OCI-LY7 (cell line): ENCODE results near the gene SDCBP2. TPM values are rescaled to one million over a fixed set of nuclear protein-coding genes. Genes with fewer than 3 reads are reported as not detected.

Experiments
- BruUV-seq: library from RNA; stranded (reverse); fragments of 400-500 nt; replicated peaks from 2 replicates; lab custom pipeline; 2021; lab: Mats Ljungman, UMichigan
- CTCF ChIA-PET: fragments of 300-600 bp; sonication (Branson Sonifier 250); formaldehyde crosslinking; loops from one replicate; lab custom pipeline; 2022; ENCODE audit warnings: antibody characterized with exemption; ENCODE audit not compliant: unreplicated experiment; lab: Charles Lee
- POLR2A ChIA-PET: fragments of 300-600 bp; sonication (Branson Sonifier 250); formaldehyde crosslinking; loops from one replicate; lab custom pipeline; 2022; ENCODE audit warnings: antibody characterized with exemption; lab: Charles Lee
- DNase-seq: peaks from one replicate; pipeline ENCODE4 v3.0.0-alpha.2; 2015; ENCODE audit warnings: low spot score
- H2AFZ ChIP-seq: fragments of 200-600 bp; sonication (generic), shearing (Covaris generic); 2 replicates; pipeline ENCODE4 v1.6.1; 2014; ENCODE audit warnings: mild to moderate bottlenecking, antibody characterized with exemption, low read length, moderate library complexity
- H3K27ac ChIP-seq: fragments of 200-600 bp; sonication (generic); 2 replicates; pipeline ENCODE4 v1.5.1; 2014; ENCODE audit warnings: mixed run types, low read depth, mild to moderate bottlenecking, moderate library complexity, low read length, inconsistent platforms; ENCODE audit not compliant: poor library complexity, severe bottlenecking
- H3K36me3 ChIP-seq: fragments of 200-600 bp; sonication (generic); 2 replicates; pipeline ENCODE4 v1.6.1; 2014; ENCODE audit warnings: mild to moderate bottlenecking, antibody characterized with exemption, low read length, moderate library complexity, mixed read lengths; ENCODE audit not compliant: insufficient read depth
- H3K4me1 ChIP-seq: fragments of 200-600 bp; sonication (generic); 2 replicates; pipeline ENCODE4 v1.5.1; 2014; ENCODE audit warnings: mild to moderate bottlenecking, low read length; ENCODE audit not compliant: insufficient read depth, poor library complexity, severe bottlenecking
- H3K4me2 ChIP-seq: fragments of 200-600 bp; sonication (generic); 2 replicates; pipeline ENCODE4 v1.6.1; 2014; ENCODE audit warnings: mild to moderate bottlenecking, low read length
- H3K4me3 ChIP-seq: fragments of 200-600 bp; sonication (generic); 2 replicates; pipeline ENCODE4 v1.5.1; 2014; ENCODE audit warnings: mild to moderate bottlenecking, low read depth, low read length; ENCODE audit not compliant: poor library complexity, severe bottlenecking
- H3K79me2 ChIP-seq: fragments of 200-600 bp; sonication (generic); 2 replicates; pipeline ENCODE4 v1.6.1; 2016; ENCODE audit warnings: low read depth, mild to moderate bottlenecking, low read length, moderate library complexity, mixed read lengths; ENCODE audit not compliant: insufficient read depth
- H3K9me2 ChIP-seq: fragments of 200-600 bp; sonication (generic); 2 replicates; pipeline ENCODE4 v1.6.1; 2016; ENCODE audit warnings: mild to moderate bottlenecking, low read length, mixed read lengths; ENCODE audit not compliant: insufficient read depth
- H3K9me3 ChIP-seq: fragments of 200-600 bp; sonication (generic); 2 replicates; pipeline ENCODE4 v1.6.1; 2014; ENCODE audit warnings: mild to moderate bottlenecking, mixed run types, low read length, mixed read lengths
- H4K20me1 ChIP-seq: fragments of 200-600 bp; sonication (generic); 2 replicates; pipeline ENCODE4 v1.6.1; 2014; ENCODE audit warnings: mild to moderate bottlenecking, antibody characterized with exemption, low read length, moderate library complexity, mixed read lengths; ENCODE audit not compliant: insufficient read depth
- EZH2phosphoT487 ChIP-seq: fragments of 200-600 bp; sonication (generic); IDR thresholded peaks from 2 replicates; pipeline ENCODE4 v1.6.1; 2018; ENCODE audit warnings: low read depth, borderline replicate concordance, mild to moderate bottlenecking, mixed run types, antibody characterized with exemption, low read length, moderate library complexity, mixed read lengths
- intact Hi-C: fragments of 100-400 bp; cut with micrococcal nuclease; formaldehyde crosslinking; loops from one replicate; pipeline ENCODE4 v1.10.0; 2022; ENCODE audit not compliant: unreplicated experiment
- total RNA-seq, 2 experiments: library from RNA; depleted of rRNA in 1 of 2; stranded (reverse); fragments of >200 nt in 1 of 2; shearing (Covaris generic) in 1 of 2; gene quantifications; 2 replicates each; pipeline ENCODE4 v1.2.3, GENCODE V29; 2014 to 2022
- TF ChIP-seq, protein P1 (sequence below): fragments of 200-600 bp; sonication (generic); conservative IDR thresholded peaks from 2 replicates; pipeline ENCODE4 v1.5.1; 2014; ENCODE audit warnings: mild to moderate bottlenecking, antibody characterized with exemption, low read length, moderate library complexity, mixed read lengths

SDCBP2 gene
- total RNA-seq, 2 experiments from 2014 or later, result 1.8 to 2.6 TPM

- Histone ChIP-seq H3K27ac (no peak overlapping the region), H3K4me1 (peaks cover 4% of the 10 kb centered on the region), H2AFZ (no peak overlapping the region), H3K4me3 (no peak overlapping the region), H4K20me1 (no peaks in the 10 kb centered on the region), H3K9me2 (no peaks in the 10 kb centered on the region), H3K79me2 (no peaks in the 10 kb centered on the region), H3K36me3 (no peaks in the 10 kb centered on the region), H3K9me3 (no peaks in the 10 kb centered on the region), H3K4me2 (no peak overlapping the region)
- ChIA-PET POLR2A (interaction anchor here (0.8 to 1.0 kb wide), 2 partner anchors 105 to 148 kb away, joined by 3 to 4 read pairs; no protein-coding TSS in a partner anchor), CTCF (interaction anchor here (0.7 kb wide), 1 partner anchor 128 kb away, joined by 3 read pairs; no protein-coding TSS in a partner anchor)
- intact Hi-C loops, result loop anchor here (10.0 kb wide), 1 partner anchor 164 kb away; no protein-coding TSS in a partner anchor
- TF ChIP-seq EZH2phosphoT487, result no peak
- TF ChIP-seq, protein P1, sequence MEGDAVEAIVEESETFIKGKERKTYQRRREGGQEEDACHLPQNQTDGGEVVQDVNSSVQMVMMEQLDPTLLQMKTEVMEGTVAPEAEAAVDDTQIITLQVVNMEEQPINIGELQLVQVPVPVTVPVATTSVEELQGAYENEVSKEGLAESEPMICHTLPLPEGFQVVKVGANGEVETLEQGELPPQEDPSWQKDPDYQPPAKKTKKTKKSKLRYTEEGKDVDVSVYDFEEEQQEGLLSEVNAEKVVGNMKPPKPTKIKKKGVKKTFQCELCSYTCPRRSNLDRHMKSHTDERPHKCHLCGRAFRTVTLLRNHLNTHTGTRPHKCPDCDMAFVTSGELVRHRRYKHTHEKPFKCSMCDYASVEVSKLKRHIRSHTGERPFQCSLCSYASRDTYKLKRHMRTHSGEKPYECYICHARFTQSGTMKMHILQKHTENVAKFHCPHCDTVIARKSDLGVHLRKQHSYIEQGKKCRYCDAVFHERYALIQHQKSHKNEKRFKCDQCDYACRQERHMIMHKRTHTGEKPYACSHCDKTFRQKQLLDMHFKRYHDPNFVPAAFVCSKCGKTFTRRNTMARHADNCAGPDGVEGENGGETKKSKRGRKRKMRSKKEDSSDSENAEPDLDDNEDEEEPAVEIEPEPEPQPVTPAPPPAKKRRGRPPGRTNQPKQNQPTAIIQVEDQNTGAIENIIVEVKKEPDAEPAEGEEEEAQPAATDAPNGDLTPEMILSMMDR, result no peak
- DNase-seq, result no peak
- BruUV-seq, result no TSS peak
Observed at GRCh38 chr20:1310506-1311190, 18.3 kb downstream of the SDCBP2 start.

- intact Hi-C loops, result loop anchor here (10.0 kb wide), 1 partner anchor 165 kb away; no protein-coding TSS in a partner anchor
- no peak for DNase-seq
- no peak for TF ChIP-seq EZH2phosphoT487
- TF ChIP-seq, protein P1, result no peak
- ChIA-PET CTCF (interaction anchor here (0.7 kb wide), 1 partner anchor 129 kb away, joined by 3 read pairs; no protein-coding TSS in a partner anchor), POLR2A (interaction anchor here (0.8 to 1.0 kb wide), 2 partner anchors 105 to 147 kb away, joined by 3 to 4 read pairs; no protein-coding TSS in a partner anchor)
- H2AFZ ChIP-seq, result no peak overlapping the region
- H3K4me2 ChIP-seq, result no peak overlapping the region
- BruUV-seq, result no TSS peak
- H3K79me2 ChIP-seq, result no peaks in the 10 kb centered on the region
- H3K27ac ChIP-seq, result no peak overlapping the region
- no peaks in the 10 kb centered on the region for H3K36me3 ChIP-seq
- H3K9me3 ChIP-seq, result no peaks in the 10 kb centered on the region
- H3K9me2 ChIP-seq, result no peaks in the 10 kb centered on the region
- H3K4me3 ChIP-seq, result no peak overlapping the region
- H3K4me1 ChIP-seq, result peaks cover 4% of the 10 kb centered on the region
- H4K20me1 ChIP-seq, result no peaks in the 10 kb centered on the region
Observed at GRCh38 chr20:1310071-1310470, 18.9 kb downstream of the SDCBP2 start.

DNA sequence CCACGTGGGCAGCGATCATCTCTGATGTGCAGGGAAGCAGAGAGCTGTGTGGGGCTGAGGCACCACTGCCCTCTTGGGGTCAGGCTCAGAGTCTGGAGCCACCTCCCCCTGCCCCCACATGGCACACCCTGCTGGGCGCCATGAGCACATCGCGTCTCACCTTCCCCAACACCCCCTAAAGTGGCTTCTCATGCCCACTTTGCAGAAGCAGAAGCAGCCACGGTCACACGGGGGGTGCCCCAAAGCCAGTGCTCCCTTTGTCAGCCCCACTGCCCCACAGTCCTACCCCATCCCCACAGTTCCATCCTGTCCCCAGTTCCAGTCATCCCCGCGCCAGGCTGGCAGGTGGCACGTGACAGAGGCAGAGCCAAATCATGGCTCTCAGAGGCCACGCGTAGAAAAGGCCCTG, 19.5 kb downstream of the SDCBP2 start:
- ChIA-PET POLR2A (interaction anchor here (1.0 kb wide), 1 partner anchor 104 kb away, joined by 4 read pairs; no protein-coding TSS in a partner anchor), CTCF (no interaction called here)
- Histone ChIP-seq H4K20me1 (no peaks in the 10 kb centered on the region), H3K27ac (no peak overlapping the region), H3K79me2 (no peaks in the 10 kb centered on the region), H3K4me1 (peaks cover 4% of the 10 kb centered on the region), H3K9me2 (no peaks in the 10 kb centered on the region), H3K4me2 (no peak overlapping the region), H3K36me3 (no peaks in the 10 kb centered on the region), H3K9me3 (no peaks in the 10 kb centered on the region), H3K4me3 (no peak overlapping the region), H2AFZ (no peak overlapping the region)
- intact Hi-C loops, result no loop called here
- TF ChIP-seq, protein P1, result no peak
- TF ChIP-seq EZH2phosphoT487, result no peak
- no peak for DNase-seq
- BruUV-seq, result no TSS peak
